Measurements from ENCODE around the gene UNC50.

GRCh38 chr2:98576666-98577312 lies 31.6 kb upstream of the UNC50 start:
- TF ChIP-seq CTCF (IDR thresholded peaks at IDR 0.05) (no peak), POLR2A (IDR thresholded peaks at IDR 0.05) (no peak)

Measured in sigmoid colon (tissue), 3 donors.